ENCODE data around the gene VPS26C.
"Not testable (repeated sequence)": the region's sequence is repeated elsewhere in the genome, so short reads cannot be mapped to it uniquely, and the experiment has no call there.

The VPS26C gene

GRCh38 chr21:37267269-37268185, at the start of gene VPS26C:
TSS of gene VPS26C (minus strand) at chr21:37267334. CDS start at chr21:37267294, 40 bp downstream.
- DNase-seq = peak; percentile 98

GRCh38 chr21:37316072-37316471, 48.9 kb upstream of the VPS26C start:
- DNase-seq = not testable (repeated sequence)

GRCh38 chr21:37300114-37300751, 33.1 kb upstream of the VPS26C start:
- no peak for DNase-seq

GRCh38 chr21:37297364-37297763, 30.2 kb upstream of the VPS26C start:
- DNase-seq = no peak

GRCh38 chr21:37294679-37295078, 27.5 kb upstream of the VPS26C start:
- no peak for DNase-seq

GRCh38 chr21:37292941-37293340, 25.8 kb upstream of the VPS26C start:
- DNase-seq = no peak

- DNase-seq = no peak
Observed at GRCh38 chr21:37292041-37292440, 24.9 kb upstream of the VPS26C start.

GRCh38 chr21:37283191-37283710, 16.1 kb upstream of the VPS26C start:
- DNase-seq = not testable (repeated sequence)

- DNase-seq = not testable (repeated sequence)
Observed at GRCh38 chr21:37282602-37283001, 15.5 kb upstream of the VPS26C start.

- DNase-seq = no peak
Observed at GRCh38 chr21:37281993-37282392, 14.9 kb upstream of the VPS26C start.

- no peak for DNase-seq
Observed at GRCh38 chr21:37281579-37281978, 14.4 kb upstream of the VPS26C start.

GRCh38 chr21:37279271-37279670, 12.1 kb upstream of the VPS26C start:
- DNase-seq = not testable (repeated sequence)

- DNase-seq = no peak
Observed at GRCh38 chr21:37278199-37278598, 11.1 kb upstream of the VPS26C start.

- no peak for DNase-seq
Observed at GRCh38 chr21:37276377-37276776, 9.2 kb upstream of the VPS26C start.

GRCh38 chr21:37273911-37274690, 7.0 kb upstream of the VPS26C start:
- DNase-seq = no peak

- DNase-seq = no peak
Observed at GRCh38 chr21:37273440-37273839, 6.3 kb upstream of the VPS26C start.

- no peak for DNase-seq
Observed at GRCh38 chr21:37272897-37273296, 5.8 kb upstream of the VPS26C start.

- DNase-seq = no peak
Observed at GRCh38 chr21:37270576-37271365, 3.6 kb upstream of the VPS26C start.

GRCh38 chr21:37269481-37269880, 2.3 kb upstream of the VPS26C start:
- no peak for DNase-seq

GRCh38 chr21:37268186-37268503, 1.0 kb upstream of the VPS26C start:
- no peak for DNase-seq

GRCh38 chr21:37266515-37267221, 466 bp downstream of the VPS26C start:
- DNase-seq = no peak

- DNase-seq = no peak
Observed at GRCh38 chr21:37264808-37265207, 2.3 kb downstream of the VPS26C start.

Data from activated CD8-positive, alpha-beta memory T cell treated with anti-CD3 and anti-CD28 coated beads, Interleukin-2, amount 50 U/mL, for 4 hours (primary cell).